PC-3 (cell line): Measurements from ENCODE around the gene MACROD1. TPM values are rescaled to one million over a fixed set of nuclear protein-coding genes. Genes with fewer than 3 reads are reported as not detected.

ENCODE experiments used
- ATAC-seq: fragments of 200-7000 bp; cut with Tn5 transposase; 2 replicates; pipeline ENCODE4 v1.9.1; 2020; ENCODE audit warnings: mild to moderate bottlenecking, moderate library complexity
- BruUV-seq: library from RNA; stranded (reverse); fragments of 400-500 nt; replicated peaks from 2 replicates; lab custom pipeline; 2021; lab: Mats Ljungman, UMichigan
- CTCF ChIA-PET: fragments of 300-600 bp; sonication (Branson Sonifier 250); formaldehyde crosslinking; loops from one replicate; lab custom pipeline; 2022; ENCODE audit warnings: antibody characterized with exemption; lab: Charles Lee
- POLR2A ChIA-PET: fragments of 300-600 bp; sonication (Branson Sonifier 250); formaldehyde crosslinking; loops from one replicate; lab custom pipeline; 2022; ENCODE audit warnings: antibody characterized with exemption; ENCODE audit not compliant: unreplicated experiment; lab: Charles Lee
- DNase-seq: peaks from one replicate; pipeline ENCODE4 v3.0.0-alpha.2; 2015
- H2AFZ ChIP-seq: fragments of 300-600 bp; sonication (generic); 2 replicates; pipeline ENCODE4 v1.6.0; 2016; ENCODE audit warnings: antibody characterized with exemption, low read length
- H3F3A ChIP-seq: fragments of 300-600 bp; sonication (generic); one replicate; pipeline ENCODE4 v1.6.0; 2017; ENCODE audit warnings: antibody characterized with exemption, low read length, control low read depth, mild to moderate bottlenecking; ENCODE audit not compliant: unreplicated experiment
- H3K27ac ChIP-seq: fragments of 300-600 bp; sonication (generic); 2 replicates; pipeline ENCODE4 v1.5.1; 2016; ENCODE audit warnings: mild to moderate bottlenecking, low read length
- H3K27me3 ChIP-seq: fragments of 300-600 bp; sonication (generic); 2 replicates; pipeline ENCODE4 v1.6.1; 2016; ENCODE audit warnings: low read length, mixed read lengths
- H3K36me3 ChIP-seq: fragments of 300-600 bp; sonication (generic); 2 replicates; pipeline ENCODE4 v1.6.1; 2016; ENCODE audit warnings: low read depth, mixed run types, low read length, mixed read lengths
- H3K4me1 ChIP-seq: fragments of 300-600 bp; sonication (generic); 2 replicates; pipeline ENCODE4 v1.5.1; 2016; ENCODE audit warnings: low read length; ENCODE audit not compliant: insufficient read depth
- H3K4me2 ChIP-seq: fragments of 300-600 bp; sonication (generic); 2 replicates; pipeline ENCODE4 v1.6.0; 2016; ENCODE audit warnings: low read length
- H3K4me3 ChIP-seq: fragments of 300-600 bp; sonication (generic); 2 replicates; pipeline ENCODE4 v1.5.1; 2016; ENCODE audit warnings: mild to moderate bottlenecking, low read length, mixed read lengths
- H3K79me2 ChIP-seq: fragments of 300-600 bp; sonication (generic); 2 replicates; pipeline ENCODE4 v1.6.1; 2017; ENCODE audit warnings: low read length, mixed read lengths
- H3K9ac ChIP-seq: fragments of 300-600 bp; sonication (generic); 2 replicates; pipeline ENCODE4 v1.6.0; 2016; ENCODE audit warnings: mild to moderate bottlenecking, low read length
- H3K9me2 ChIP-seq: fragments of 300-600 bp; sonication (generic); replicated peaks from 2 replicates; pipeline ENCODE4 v1.6.1; 2016; ENCODE audit warnings: mixed run types, low read length, mixed read lengths
- H3K9me3 ChIP-seq: fragments of 300-600 bp; sonication (generic); 2 replicates; pipeline ENCODE4 v1.6.1; 2016; ENCODE audit warnings: low read length, mixed read lengths
- H4K20me1 ChIP-seq: fragments of 300-600 bp; sonication (generic); 2 replicates; pipeline ENCODE4 v1.6.1; 2016; ENCODE audit warnings: low read length, mixed read lengths
- EZH2 ChIP-seq: fragments of 300-600 bp; sonication (generic); IDR thresholded peaks from one replicate; pipeline ENCODE4 v1.6.1; 2017; ENCODE audit warnings: antibody characterized with exemption, mild to moderate bottlenecking, low read length; ENCODE audit not compliant: unreplicated experiment
- EZH2phosphoT487 ChIP-seq: fragments of 300-600 bp; sonication (generic); IDR thresholded peaks from 2 replicates; pipeline ENCODE4 v1.6.1; 2018; ENCODE audit warnings: mild to moderate bottlenecking, antibody characterized with exemption, low read length, borderline replicate concordance
- intact Hi-C: fragments of 100-400 bp; cut with micrococcal nuclease; formaldehyde crosslinking; loops from 2 replicates; pipeline ENCODE4 v1.9.0; 2023
- total RNA-seq: library from RNA; depleted of rRNA; stranded (reverse); fragments of >200 nt; gene quantifications from 2 replicates; pipeline ENCODE4 v1.2.3, GENCODE V29; 2014
- TF ChIP-seq, protein P1 (sequence below): fragments of 300-600 bp; sonication (generic); conservative IDR thresholded peaks from 2 replicates; pipeline ENCODE4 v1.5.1; 2017; ENCODE audit warnings: antibody characterized with exemption, low read depth, mild to moderate bottlenecking, low read length

The MACROD1 gene
- total RNA-seq, 1 experiment from 2014 or later = 71.4 TPM

DNA sequence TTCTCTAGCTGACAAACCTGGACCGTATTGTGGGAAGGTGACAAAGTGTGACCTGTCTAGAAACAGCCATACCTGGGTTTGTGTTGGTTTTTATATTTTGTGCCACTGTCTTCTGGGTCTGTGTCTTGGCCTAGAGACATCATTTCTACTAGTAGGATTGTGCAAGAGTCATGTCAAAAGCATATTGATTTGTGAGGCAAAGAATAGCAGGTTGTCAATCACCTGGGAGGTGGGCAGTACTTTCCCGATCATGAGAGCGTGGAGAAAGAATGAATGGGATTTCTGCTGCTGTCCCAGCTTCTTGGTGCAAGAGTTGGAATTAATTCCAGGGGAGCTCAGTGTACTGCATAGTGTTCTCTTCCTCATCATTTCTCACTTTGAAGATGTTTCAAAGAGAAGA, 35.6 kb upstream of the MACROD1 start:
- Histone ChIP-seq H3K9me3 (no peaks in the 10 kb centered on the region), H3F3A (peaks cover 4% of the 10 kb centered on the region), H3K4me1 (0 out of 2 replicates have a peak, but pooled peaks cover 3% of the 10 kb centered on the region), H3K27ac (no peak overlapping the region), H3K4me2 (no peak overlapping the region), H3K36me3 (peaks cover 84% of the 10 kb centered on the region), H3K79me2 (peaks cover 9% of the 10 kb centered on the region; the same call in 1 of the 2 replicates), H3K27me3 (no peaks in the 10 kb centered on the region), H3K9ac (no peak overlapping the region), H3K9me2 (no peaks in the 10 kb centered on the region), H4K20me1 (peaks cover 7% of the 10 kb centered on the region; the same call in 1 of the 2 replicates), H2AFZ (no peak overlapping the region), H3K4me3 (no peak overlapping the region)
- intact Hi-C loops = no loop called here
- ChIA-PET CTCF (no interaction called here), POLR2A (interaction anchor here (0.5 kb wide), 1 partner anchor 546 kb away, joined by 3 read pairs; no protein-coding TSS in a partner anchor)
- no peak for DNase-seq
- BruUV-seq = no TSS peak
- ATAC-seq = no peak
- TF ChIP-seq EZH2 (no peak), EZH2phosphoT487 (no peak)
- TF ChIP-seq, protein P1, sequence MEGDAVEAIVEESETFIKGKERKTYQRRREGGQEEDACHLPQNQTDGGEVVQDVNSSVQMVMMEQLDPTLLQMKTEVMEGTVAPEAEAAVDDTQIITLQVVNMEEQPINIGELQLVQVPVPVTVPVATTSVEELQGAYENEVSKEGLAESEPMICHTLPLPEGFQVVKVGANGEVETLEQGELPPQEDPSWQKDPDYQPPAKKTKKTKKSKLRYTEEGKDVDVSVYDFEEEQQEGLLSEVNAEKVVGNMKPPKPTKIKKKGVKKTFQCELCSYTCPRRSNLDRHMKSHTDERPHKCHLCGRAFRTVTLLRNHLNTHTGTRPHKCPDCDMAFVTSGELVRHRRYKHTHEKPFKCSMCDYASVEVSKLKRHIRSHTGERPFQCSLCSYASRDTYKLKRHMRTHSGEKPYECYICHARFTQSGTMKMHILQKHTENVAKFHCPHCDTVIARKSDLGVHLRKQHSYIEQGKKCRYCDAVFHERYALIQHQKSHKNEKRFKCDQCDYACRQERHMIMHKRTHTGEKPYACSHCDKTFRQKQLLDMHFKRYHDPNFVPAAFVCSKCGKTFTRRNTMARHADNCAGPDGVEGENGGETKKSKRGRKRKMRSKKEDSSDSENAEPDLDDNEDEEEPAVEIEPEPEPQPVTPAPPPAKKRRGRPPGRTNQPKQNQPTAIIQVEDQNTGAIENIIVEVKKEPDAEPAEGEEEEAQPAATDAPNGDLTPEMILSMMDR = no peak

DNA sequence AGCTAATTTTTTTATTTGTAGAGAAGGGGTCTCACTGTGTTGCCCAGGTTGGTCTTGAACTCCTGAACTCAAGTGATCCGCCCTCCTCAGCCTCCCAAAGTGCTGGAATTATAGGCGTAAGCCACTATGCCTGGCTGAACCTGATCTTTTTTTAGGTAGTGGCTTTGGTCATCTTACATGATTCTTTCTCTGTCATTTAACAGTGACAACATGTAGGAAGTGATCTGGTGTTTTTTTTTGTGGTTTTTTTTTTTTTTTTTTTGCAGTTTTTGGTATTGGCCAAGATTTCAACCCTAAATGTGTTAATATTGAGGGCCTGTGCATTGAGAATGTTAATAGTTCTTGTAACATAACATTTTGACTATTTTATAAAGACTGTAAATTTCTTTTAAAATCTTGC, 32.6 kb upstream of the MACROD1 start:
- TF ChIP-seq EZH2phosphoT487 (no peak), EZH2 (no peak)
- TF ChIP-seq, protein P1 = no peak
- ChIA-PET POLR2A (no interaction called here), CTCF (no interaction called here)
- Histone ChIP-seq H3K4me1 (no peaks in the 10 kb centered on the region), H2AFZ (no peak overlapping the region), H3K9ac (no peak overlapping the region), H3K4me3 (no peak overlapping the region), H3K9me2 (no peaks in the 10 kb centered on the region), H3K36me3 (peaks cover 87% of the 10 kb centered on the region), H4K20me1 (peaks cover 6% of the 10 kb centered on the region; the same call in 1 of the 2 replicates), H3K79me2 (peaks cover 18% of the 10 kb centered on the region; the same call in 1 of the 2 replicates), H3K27ac (no peak overlapping the region), H3K9me3 (no peaks in the 10 kb centered on the region), H3K27me3 (no peaks in the 10 kb centered on the region), H3K4me2 (no peak overlapping the region), H3F3A (peaks cover 4% of the 10 kb centered on the region)
- BruUV-seq = no TSS peak
- intact Hi-C loops = no loop called here
- ATAC-seq (no peak), DNase-seq (no peak)

DNA sequence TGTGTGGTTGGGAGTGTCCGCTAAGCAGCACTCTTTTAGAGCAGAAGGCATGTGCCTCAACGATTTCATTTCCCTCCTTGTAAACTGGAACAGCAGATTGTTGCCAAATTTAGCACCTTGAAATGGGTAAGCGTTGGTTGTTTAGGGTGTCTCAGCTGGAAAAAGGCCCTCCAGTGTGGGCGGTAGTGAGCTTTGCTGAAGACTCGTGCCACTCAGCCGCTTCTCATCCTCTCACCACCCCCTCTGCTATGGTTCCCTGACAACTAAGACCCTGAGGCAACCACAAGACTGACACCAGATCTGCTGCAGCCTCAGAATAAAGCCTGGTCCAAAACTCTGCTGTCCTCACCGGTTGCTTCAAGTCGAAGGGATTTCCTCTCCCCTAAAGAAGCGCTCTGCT, 30.7 kb upstream of the MACROD1 start:
- ATAC-seq (no peak), DNase-seq (no peak)
- Histone ChIP-seq H3F3A (no peaks in the 10 kb centered on the region), H3K36me3 (peaks cover 82% of the 10 kb centered on the region), H3K9me3 (no peaks in the 10 kb centered on the region), H3K27ac (no peak overlapping the region), H3K79me2 (peaks cover 18% of the 10 kb centered on the region; the same call in 1 of the 2 replicates), H4K20me1 (peaks cover 23% of the 10 kb centered on the region), H3K9me2 (no peaks in the 10 kb centered on the region), H3K9ac (no peak overlapping the region), H3K27me3 (no peaks in the 10 kb centered on the region), H2AFZ (no peak overlapping the region), H3K4me1 (no peaks in the 10 kb centered on the region), H3K4me3 (no peak overlapping the region), H3K4me2 (no peak overlapping the region)
- TF ChIP-seq EZH2 (no peak), EZH2phosphoT487 (no peak)
- TF ChIP-seq, protein P1 = no peak
- POLR2A ChIA-PET = no interaction called here
- CTCF ChIA-PET = no interaction called here
- intact Hi-C loops = no loop called here
- BruUV-seq = no TSS peak
